ENCODE measurements around the gene KCNQ1.
"Not testable (repeated sequence)": the region's sequence is repeated elsewhere in the genome, so short reads cannot be mapped to it uniquely, and the experiment has no call there.

The KCNQ1 gene

GRCh38 chr11:2474059-2474901 is 29.5 kb downstream of the KCNQ1 start:
- DNase-seq (ENCODE audit: low read depth, low spot score), result no peak

GRCh38 chr11:2475136-2475918 is 30.5 kb downstream of the KCNQ1 start:
- no peak for DNase-seq (ENCODE audit: low read depth, low spot score)

- no peak for DNase-seq (ENCODE audit: low read depth, low spot score)
Observed at GRCh38 chr11:2477254-2477653, 32.4 kb downstream of the KCNQ1 start.

- no peak for DNase-seq (ENCODE audit: low read depth, low spot score)
Observed at GRCh38 chr11:2477936-2478335, 33.1 kb downstream of the KCNQ1 start.

GRCh38 chr11:2480067-2480873 is 35.5 kb downstream of the KCNQ1 start:
- not testable (repeated sequence) for DNase-seq (ENCODE audit: low read depth, low spot score)

- no peak for DNase-seq (ENCODE audit: low read depth, low spot score)
Observed at GRCh38 chr11:2480874-2481220, 36.0 kb downstream of the KCNQ1 start.

GRCh38 chr11:2481253-2481652 is 36.4 kb downstream of the KCNQ1 start:
- DNase-seq (ENCODE audit: low read depth, low spot score), result no peak

GRCh38 chr11:2482204-2482603 is 37.4 kb downstream of the KCNQ1 start:
- no peak for DNase-seq (ENCODE audit: low read depth, low spot score)

GRCh38 chr11:2482745-2483144 is 37.9 kb downstream of the KCNQ1 start:
- no peak for DNase-seq (ENCODE audit: low read depth, low spot score)

- no peak for DNase-seq (ENCODE audit: low read depth, low spot score)
Observed at GRCh38 chr11:2483426-2483825, 38.6 kb downstream of the KCNQ1 start.

GRCh38 chr11:2484576-2485125 is 39.8 kb downstream of the KCNQ1 start:
- no peak for DNase-seq (ENCODE audit: low read depth, low spot score)

GRCh38 chr11:2488004-2488403 is 43.2 kb downstream of the KCNQ1 start:
- DNase-seq (ENCODE audit: low read depth, low spot score), result no peak

- no peak for DNase-seq (ENCODE audit: low read depth, low spot score)
Observed at GRCh38 chr11:2489083-2489482, 44.3 kb downstream of the KCNQ1 start.

- not testable (repeated sequence) for DNase-seq (ENCODE audit: low read depth, low spot score)
Observed at GRCh38 chr11:2497951-2498350, 53.1 kb downstream of the KCNQ1 start.

GRCh38 chr11:2498750-2499149 is 53.9 kb downstream of the KCNQ1 start:
- no peak for DNase-seq (ENCODE audit: low read depth, low spot score)

- DNase-seq (ENCODE audit: low read depth, low spot score), result no peak
Observed at GRCh38 chr11:2507212-2507901, 62.5 kb downstream of the KCNQ1 start.

- no peak for DNase-seq (ENCODE audit: low read depth, low spot score)
Observed at GRCh38 chr11:2507945-2508749, 63.3 kb downstream of the KCNQ1 start.

- no peak for DNase-seq (ENCODE audit: low read depth, low spot score)
Observed at GRCh38 chr11:2508793-2509192, 64.0 kb downstream of the KCNQ1 start.

- DNase-seq (ENCODE audit: low read depth, low spot score), result no peak
Observed at GRCh38 chr11:2509481-2510001, 64.7 kb downstream of the KCNQ1 start.

All from iPS DF 19.7 (cell line).